ENCODE results near the gene ME3.
"Not testable (repeated sequence)": the region's sequence is repeated elsewhere in the genome, so short reads cannot be mapped to it uniquely, and the experiment has no call there.

ME3 gene

DNA sequence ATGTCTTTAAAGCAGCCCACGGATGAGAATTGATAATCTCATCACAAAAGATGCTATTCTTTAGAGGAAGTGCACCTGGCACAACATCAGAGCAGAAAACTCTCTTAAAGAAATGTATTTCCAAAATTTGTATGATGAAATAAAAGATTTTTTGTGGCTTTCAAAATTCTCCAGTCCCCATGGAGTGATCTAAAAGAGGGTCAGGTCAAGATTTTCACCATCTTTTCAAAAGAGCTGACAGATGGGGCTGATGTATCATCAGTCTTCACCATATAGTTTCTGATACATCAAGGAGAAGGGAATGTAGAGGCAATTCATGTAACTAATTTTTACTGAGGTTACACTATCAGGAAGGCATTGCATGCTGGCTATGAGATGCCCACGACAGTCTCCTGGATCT lies 11.7 kb downstream of the ME3 start:
- no peak for DNase-seq

DNA sequence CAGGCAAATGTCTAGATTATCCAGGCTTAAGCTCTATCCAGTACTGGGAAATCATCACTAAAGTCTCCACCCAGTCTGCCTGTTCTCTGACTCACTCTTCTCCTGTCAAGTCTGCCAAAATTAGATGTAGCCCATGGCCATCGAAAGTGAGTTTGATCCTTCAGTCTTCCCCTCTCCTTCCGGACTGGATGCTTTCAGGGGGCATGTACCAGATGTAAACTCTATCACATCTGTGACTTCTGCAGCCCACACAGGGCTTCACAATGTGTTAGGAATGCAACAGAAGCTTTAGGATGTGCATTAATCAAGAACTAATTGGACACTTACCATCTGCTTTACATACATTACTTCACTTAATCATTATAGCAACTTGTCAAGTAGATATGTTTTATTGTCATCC lies 12.3 kb downstream of the ME3 start:
- peak; percentile 84 for DNase-seq

DNA sequence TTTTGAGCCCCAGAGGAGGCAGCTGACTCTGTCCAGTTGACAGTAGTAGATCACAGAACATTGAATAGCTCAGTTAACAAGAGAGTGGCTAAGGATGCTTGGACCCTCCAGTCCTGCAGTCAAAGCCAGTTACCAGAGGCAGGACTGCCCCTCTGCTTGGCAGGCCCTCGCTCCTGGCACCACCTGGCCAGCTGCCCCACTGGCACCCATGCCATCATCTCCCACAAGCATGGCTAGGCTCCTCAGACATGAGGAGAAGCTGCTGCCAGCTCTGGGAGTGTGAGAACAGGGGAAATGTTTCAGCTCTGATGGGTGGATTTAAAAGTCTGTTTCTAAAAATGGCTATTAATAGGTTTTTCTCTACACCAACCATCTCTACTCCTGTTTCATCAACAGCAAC lies 13.9 kb downstream of the ME3 start:
- DNase-seq = no peak

DNA sequence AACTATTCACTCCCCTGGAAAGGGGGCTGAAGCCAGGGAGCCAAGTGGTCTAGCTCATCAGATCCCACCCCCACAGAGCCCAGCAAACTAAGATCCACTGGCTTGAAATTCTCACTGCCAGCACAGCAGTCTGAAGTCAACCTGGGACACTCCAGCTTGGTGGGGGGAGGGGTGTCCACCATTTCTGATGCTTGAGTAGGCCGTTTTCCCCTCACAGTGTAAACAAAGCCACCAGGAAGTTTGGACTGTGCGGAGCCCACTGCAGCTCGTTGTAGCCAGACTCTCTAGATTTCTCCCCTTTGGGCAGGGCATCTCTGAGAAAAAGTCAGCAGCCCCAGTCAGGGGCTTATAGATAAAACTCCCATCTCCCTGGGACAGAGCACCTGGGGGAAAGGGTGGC lies 27.2 kb downstream of the ME3 start:
- not testable (repeated sequence) for DNase-seq

DNA sequence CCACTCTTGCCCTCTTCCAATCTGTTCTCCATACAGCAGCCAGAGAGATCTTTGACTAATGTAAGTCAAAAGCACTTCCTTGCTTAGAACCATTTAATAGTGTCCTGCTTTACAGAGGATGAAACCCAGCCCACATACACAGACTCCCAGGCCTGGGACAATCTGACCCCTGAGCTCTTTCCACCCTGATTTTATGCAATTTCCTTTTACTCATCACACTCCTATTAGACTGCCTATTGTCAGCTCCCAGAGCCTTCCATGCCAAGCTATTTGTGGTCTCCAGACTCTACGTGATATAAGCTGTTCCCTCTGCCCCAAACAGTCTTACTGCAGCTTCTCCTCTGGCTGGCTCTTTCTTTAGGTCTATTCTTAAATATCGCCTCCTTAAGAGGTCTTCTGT lies 28.1 kb downstream of the ME3 start:
- DNase-seq = no peak

DNA sequence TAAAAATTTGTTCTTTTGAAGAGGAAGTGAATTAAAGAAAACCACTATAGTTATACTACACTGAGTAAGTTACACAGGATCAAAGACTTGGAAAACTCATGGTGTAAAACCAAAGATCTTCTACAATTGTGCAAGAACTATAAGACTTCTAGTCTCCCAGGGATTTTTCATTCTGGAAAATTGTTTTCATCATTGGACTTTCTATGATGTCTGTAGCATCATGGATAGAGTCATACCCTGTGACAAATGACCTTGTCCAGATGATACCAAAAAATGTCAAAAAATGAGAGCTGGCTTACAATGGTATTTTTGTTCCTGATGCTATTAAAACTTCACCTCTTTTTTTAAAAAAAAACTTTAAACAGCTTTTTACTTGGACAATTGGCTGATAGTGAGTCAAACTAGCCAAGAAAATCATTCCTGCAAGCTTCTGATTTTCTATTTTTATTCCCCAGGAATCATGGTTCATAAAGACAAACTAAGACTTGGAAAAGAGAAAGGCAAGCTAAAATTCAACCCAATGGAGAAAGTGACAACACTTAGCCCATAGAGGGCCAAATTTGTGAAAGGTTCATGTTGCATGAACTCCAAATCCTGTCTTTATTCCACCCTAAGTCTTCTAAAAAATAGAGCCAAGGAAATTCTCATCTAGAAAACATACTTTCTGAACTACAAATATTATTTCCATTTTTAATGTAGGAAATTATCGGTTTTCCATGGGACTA lies 30.7 kb downstream of the ME3 start:
- DNase-seq = no peak

DNA sequence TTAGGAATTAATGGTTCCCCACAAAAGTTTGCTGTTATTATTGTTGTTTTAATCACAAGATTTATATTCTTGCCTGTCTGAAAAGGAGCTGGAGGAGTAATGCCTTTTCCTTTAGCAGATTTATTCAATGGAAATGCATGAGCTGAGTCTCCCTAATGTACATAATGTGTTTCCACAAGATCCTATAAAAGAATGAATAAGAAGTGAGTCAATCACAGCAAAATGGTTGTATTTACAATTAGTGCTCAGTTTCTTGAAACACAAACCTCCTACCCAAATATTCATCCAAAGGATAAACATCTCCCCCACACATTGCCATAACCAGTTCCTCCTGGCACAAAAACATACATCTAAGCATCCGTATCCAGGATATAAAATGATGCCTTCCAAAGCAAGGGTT lies 33.3 kb downstream of the ME3 start:
- no peak for DNase-seq

DNA sequence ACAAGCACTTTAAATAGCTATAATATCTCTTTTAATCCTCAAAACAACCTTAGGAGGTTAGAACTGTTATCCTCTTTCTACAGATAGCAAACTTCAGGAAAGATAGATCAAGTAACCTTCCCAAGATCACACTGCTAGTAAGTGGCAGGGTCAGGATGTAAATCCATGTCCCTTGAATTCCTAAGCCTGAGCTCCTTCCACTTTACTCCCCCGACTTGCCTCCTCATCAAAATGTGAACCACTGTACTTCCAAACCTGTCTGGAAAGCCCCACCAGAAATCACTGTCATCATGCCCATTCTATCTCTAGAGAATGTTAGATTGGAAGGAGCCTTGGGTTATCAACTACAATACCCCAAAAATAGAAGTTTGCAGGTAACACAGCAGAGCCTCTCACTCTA lies 33.7 kb downstream of the ME3 start:
- no peak for DNase-seq

DNA sequence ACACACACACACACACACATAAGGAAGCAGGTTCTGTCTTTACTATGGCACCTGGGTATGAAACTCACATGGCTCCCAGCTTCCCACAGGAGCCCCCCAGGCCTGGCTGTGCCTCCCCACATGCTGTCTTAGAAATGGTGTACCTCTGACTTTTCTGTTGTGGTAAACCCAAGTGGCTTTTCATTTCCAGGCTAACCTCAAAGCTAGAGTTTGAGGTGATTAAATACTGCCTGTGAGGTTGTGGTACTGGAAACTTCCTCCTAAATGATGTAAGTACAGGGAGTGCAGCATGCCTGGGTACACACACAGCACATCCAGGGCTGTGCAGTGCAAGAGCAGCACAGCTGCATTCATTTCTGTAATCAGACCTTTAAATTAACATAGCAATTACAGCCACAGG lies 34.4 kb downstream of the ME3 start:
- DNase-seq = no peak

DNA sequence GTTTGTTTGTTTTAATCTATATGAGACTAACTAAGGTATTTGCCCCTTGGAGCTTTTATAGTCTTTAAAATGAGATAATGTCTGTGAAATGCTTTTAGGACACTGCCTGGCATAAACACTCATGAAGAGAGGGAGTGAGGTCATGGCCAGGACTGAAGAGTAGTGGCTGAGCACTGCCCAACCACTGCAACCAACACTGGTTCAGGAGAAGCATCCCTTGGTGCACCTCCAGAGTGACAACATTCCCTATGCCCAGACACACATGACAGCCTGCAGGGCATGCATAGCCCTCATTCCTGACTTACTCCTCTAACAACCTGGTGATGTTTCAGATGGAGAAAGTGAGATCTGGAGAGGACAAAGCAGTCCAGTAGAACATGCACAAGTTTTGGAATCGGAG lies 36.1 kb downstream of the ME3 start:
- no peak for DNase-seq

DNA sequence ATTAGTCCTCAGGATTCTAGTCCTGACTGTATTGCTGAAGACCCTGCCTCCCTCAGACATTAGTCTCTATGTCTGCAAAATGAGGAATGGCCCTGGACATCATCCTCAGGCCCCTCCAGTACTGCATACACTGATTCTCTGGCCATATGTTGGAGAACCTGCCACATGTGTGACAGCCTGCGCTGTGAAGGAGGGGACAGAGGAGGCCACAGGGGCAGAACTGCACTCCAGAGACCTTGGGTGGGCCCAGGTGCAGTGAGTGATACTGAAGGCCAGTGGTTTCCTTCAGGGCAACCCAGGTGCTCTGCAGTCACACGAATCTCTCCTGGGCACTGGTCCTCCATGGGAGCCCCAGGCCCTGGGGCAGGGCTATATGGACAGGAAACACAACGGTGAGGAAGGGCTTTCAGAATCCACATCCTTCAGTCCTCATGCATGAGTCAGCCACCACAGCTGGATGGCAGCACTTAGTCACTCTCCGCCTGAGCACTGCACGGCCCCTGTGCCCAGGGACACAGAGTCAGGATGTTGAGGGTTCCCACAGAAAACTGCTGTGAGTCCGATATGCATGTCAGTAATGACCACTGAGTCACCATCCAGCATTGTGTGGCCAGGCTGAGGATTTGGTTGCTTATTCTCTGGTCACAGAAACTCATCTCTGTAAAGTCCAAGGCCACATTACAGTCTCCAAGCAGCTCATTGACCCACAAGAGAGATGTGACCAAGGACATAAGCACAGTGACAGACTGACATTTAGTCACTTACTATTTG lies 39.7 kb downstream of the ME3 start:
- no peak for DNase-seq

DNA sequence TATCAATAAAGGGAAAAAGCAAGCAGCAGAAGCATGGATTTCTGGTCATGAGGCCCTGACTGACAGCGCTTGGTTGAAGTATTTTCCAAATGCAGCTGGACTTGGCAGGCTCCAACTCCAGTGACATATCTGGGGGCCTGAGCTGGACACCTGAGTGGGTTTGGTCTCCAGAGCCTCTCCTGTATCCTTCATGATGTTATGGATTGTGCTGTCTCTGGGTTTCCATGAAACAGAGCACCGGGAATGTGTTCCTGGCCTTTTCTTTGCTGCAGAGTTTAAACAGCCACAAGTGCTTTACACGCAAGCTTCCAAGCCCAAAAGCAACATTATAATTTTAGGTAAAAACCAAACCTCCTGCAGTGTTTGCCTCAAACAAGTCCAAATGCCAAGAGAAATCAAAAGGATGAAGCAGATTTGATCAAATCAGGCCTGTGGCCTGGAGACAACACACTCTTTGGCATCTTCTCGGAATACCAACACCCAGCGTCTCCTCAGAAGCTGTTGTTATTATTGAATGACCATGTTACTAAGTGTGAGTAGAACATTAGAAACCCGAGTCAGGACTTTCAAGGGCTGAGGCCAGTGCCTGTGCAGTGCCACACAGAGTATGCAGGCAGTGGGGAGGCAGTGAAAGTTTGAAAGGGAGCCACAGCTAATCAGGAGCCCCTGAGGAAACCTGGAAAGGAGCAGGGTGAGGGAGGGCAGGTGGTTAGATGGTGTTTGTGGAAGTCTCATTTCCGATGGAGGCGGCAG lies 42.0 kb downstream of the ME3 start:
- DNase-seq = no peak

DNA sequence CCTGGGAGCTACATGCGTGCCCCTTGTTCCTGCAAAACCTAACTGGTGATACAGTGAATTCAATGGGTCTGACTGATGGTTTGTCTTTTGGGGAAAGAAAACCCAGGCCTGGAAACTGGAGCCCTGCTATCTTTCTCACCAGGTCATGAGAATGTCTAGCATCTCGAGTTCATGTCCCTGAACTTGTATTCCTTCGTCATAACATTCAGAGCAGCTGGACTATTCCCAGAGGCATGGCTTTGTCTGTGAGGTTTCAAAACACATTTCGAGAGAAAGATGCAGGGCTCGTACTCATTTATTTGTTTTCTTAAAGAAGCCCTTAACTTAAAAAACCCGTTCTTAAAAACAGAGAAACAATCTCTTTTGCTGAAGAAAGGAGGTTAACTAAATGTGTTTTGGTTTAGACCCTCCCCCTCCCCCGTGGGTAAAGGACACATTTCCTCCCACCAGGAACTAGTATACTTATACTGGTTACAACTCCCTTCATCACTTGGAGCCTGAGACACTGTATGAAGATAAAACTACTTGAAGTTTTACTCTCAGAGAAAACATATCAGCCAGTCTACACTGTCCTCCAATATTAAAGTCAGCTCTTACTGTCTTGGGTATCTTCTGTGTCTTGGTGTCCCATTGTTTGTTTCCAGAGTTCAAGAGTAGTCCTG lies 43.2 kb downstream of the ME3 start:
- no peak for DNase-seq

DNA sequence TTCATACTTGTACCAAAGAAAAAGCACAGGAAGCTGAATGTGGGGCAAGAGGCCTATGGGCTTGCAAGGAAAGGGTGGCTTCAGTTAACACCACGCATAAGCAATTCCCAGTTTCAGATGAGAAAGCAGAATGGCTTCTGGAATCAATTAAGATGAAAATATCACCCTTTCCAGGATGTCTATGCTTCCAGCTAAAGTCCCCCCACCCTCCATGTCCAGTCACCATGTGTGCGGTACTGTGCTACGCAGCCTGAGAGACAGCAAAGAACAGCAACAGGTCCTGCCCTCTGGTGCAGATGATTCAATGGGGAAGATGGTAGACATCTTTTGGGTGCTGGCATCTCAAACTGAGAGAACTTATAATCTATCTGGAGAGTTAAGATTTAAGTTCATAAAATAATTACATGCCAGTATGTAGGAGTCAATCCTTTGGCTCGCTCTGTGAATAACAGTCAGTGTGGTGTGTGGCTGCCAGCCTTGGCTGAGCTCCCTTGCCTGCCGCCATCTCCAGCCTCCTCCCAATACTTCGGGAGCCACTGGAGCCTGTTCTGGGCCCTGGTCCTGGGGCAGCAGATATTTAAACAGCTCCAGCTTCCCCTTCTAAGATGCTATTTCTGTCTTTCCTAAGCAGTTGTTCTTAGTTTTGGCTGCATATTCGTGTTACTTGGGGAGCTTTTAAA lies 44.5 kb downstream of the ME3 start:
- no peak for DNase-seq

DNA sequence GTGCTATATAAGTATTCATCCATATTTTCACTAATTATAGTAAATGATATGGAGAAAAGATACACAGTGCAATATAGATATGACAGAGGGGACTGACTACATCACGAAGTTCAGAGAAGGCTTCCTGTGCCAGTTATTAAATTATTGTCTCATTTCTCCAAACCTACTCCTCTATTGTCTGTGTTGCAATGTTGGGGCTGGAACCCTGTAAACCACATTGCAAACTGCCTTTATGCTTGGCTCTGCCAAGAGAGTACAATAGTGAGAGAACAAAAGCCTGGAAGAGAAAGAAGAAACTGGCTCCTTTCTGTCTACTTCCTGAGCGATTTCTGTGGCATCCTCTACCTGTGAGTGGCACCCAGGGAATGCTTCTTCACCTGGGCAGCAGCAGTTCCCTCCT lies 46.4 kb downstream of the ME3 start:
- no peak for DNase-seq

DNA sequence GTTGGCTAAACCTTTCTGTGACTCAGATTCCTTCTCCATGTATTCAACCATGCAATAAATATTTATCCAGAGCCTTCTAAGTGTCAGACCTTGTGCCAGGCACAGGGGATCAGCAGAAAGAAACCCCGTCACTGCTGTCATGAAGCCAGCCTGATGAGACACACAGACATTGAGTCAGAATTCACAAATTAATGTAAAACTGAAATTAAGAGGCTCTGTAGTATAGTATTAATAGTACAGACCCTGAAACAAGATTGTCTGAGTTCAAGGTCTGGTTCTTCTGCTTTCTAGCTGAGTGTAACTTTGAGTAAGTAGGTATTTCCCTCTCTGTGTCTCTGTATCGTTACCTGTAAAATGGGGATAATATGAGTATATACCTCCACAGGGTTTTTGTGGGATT lies 46.9 kb downstream of the ME3 start:
- DNase-seq = no peak

DNA sequence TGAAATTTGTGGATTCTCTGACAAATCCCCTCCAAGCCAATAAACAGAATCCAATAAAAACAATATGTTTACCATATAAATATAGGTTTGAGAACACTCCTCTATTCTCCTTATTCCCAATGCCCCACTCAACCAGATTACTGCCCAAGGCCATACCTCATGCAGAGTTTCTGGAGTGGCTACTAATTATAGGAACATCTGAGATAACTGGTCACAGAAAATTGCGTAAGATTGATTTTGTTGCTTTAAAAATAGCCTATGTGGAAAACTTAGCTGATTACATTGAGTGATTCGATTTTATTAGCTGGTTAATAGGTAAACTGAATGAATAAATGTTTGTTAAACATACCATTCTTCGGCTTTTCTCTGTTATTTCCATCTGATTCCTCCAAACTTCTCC lies 48.0 kb downstream of the ME3 start:
- no peak for DNase-seq

DNA sequence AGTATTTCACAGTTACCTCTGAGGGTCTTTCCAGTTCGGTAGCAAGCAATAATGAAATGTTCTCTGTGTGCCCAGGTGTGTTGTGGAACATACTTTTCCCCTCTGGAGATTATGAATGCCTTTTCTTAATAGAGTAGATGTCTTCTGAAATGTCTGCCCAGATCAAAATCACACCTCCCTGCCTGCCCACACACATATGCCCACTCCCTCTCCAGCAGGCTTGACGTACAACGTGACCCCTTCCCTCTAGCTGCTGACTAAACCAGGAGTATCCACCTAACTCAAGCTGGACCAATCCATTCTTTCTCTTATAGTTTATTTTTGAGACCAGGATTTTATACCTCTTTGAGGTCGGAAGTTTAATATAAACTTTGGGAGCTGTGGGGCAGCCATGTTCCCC lies 48.7 kb downstream of the ME3 start:
- no peak for DNase-seq

DNA sequence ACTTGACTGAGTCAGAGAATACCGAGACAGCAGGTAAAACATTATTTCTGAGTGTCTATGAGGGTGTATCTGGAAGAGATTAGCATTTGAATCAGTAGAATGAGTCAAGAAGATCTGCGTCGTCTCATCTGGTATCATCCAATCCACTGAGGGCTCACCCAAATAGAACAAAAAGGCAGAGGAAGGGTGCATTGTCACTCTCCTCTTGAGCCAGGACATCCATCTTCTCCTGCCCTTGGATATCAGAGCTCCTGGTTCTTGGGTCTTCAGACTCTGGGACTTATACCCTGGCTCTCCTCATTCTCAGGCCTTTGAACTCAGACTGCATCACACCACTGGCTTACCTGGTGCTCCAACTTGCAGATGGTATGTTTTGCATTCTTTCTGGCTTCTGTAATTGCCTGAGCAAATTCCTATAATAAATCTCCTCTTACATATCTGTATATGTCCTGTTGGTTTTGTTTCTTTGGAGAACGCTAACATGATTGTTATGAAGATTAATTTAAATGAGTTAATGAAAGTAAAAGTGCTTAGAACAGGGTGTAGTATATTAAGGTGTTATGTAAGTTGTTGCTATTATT lies 49.3 kb downstream of the ME3 start:
- no peak for DNase-seq

DNA sequence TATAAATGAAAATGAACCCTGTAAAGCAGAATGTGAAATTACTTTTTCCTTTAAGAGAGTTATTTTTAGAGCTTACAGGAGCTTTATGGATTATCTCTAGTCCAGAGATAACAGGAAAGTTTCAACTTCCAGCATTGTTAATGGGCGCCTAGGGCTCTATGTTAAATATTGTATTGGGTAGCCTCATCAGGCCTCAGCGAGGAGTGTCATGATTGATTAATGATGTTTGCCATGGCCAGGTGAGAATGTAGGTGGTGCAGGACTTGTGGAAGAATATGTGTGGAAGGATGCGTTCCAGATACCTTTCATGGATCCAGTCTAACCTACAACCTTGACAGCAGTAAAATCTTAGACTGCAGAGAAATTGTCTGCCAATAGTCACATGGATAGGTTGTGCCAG lies 50.6 kb downstream of the ME3 start:
- DNase-seq = no peak

DNA sequence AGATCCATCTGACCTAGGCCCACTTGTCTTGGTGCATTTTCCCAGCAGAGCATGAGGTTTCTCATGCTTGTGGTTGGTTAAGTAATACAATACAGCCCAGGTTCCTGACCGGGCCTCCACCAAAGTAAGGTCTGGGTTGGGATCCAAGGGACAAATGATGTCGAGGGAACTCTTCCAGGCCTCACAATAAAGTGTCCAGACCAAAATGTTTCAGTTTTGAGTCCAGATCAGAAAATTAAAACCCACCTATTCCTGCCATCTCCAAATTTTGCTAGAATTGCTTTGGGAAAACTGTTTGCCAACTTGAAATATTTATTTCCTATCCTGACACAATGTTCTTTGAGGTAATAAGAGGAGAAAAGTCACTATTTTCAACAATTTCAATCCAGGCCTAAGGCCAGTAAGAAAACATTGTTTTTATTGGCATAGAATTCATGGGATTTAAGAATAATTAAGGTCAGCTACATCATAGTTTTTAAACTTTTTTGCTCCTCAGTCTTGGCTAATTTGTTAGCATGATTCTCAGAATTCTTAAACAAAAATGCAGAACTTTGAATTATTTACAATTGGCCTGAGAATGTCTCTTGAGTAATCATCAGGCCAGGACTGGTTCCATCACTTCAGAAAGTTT lies 51.4 kb downstream of the ME3 start:
- no peak for DNase-seq

DNA sequence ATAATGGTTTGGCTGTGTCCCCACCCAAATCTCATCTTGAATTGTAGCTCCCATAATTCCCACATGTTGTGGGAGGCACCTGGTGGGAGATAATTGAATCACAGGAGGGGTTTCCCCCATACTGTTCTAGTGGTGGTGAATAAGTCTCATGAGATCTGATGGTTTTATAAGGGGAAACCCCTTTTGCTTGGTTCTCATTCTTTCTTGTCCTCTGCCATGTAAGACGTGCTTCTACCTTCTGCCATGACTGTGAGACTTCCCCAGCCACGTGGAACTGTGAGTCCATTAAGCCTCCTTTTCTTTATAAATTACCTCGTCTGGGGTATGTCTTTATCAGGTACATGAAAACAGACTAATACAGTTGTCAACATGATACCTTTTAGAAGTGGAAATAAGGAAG lies 53.0 kb downstream of the ME3 start:
- not testable (repeated sequence) for DNase-seq

Measured in NCI-H82 (cell line).